ENCODE data around the gene WDR1.

GRCh38 chr4:10102474-10103332 is 13.9 kb downstream of the WDR1 start:
- TF ChIP-seq CTCF (IDR thresholded peaks at IDR 0.05) (no peak), POLR2A (IDR thresholded peaks at IDR 0.05) (no peak)

Measured in thyroid gland (tissue), 4 donors.